Calu3 (cell line): ENCODE data around the gene MBD5. TPM values are rescaled to one million over a fixed set of nuclear protein-coding genes. Genes with fewer than 3 reads are reported as not detected.

ENCODE experiments used
- BruUV-seq: library from RNA; stranded (reverse); fragments of 400-500 nt; replicated peaks from 2 replicates; lab custom pipeline; 2021; lab: Mats Ljungman, UMichigan
- CTCF ChIA-PET: fragments of 300-600 bp; sonication (Branson Sonifier 250); formaldehyde crosslinking; loops from one replicate; lab custom pipeline; 2022; ENCODE audit warnings: antibody characterized with exemption; lab: Charles Lee
- DNase-seq: peaks from one replicate; pipeline ENCODE4 v3.0.0; 2022
- H3K27ac Mint-ChIP-seq: one replicate; pipeline ENCODE4 v1.8.0; 2022; ENCODE audit warnings: mixed read lengths; ENCODE audit not compliant: unreplicated experiment
- H3K27me3 Mint-ChIP-seq: one replicate; pipeline ENCODE4 v1.8.0; 2022; ENCODE audit warnings: mixed read lengths; ENCODE audit not compliant: unreplicated experiment
- H3K36me3 Mint-ChIP-seq: one replicate; pipeline ENCODE4 v1.8.0; 2022; ENCODE audit warnings: mild to moderate bottlenecking, moderate library complexity, mixed read lengths; ENCODE audit not compliant: insufficient read depth, unreplicated experiment
- H3K4me1 Mint-ChIP-seq: one replicate; pipeline ENCODE4 v1.8.0; 2022; ENCODE audit warnings: mild to moderate bottlenecking, low read depth, mixed read lengths; ENCODE audit not compliant: unreplicated experiment
- H3K4me3 Mint-ChIP-seq: one replicate; pipeline ENCODE4 v1.8.0; 2022; ENCODE audit warnings: mild to moderate bottlenecking, low read depth, moderate library complexity, mixed read lengths; ENCODE audit not compliant: unreplicated experiment
- H3K9me3 Mint-ChIP-seq: one replicate; pipeline ENCODE4 v1.8.0; 2022; ENCODE audit warnings: low read depth, mixed read lengths; ENCODE audit not compliant: unreplicated experiment
- CTCF ChIP-seq: fragments of 200-600 bp; IDR thresholded peaks from one replicate; pipeline ENCODE4 v1.8.0; 2022; ENCODE audit warnings: antibody characterized with exemption; ENCODE audit not compliant: unreplicated experiment
- intact Hi-C: fragments of 100-400 bp; cut with micrococcal nuclease; formaldehyde crosslinking; loops from one replicate; pipeline ENCODE4 v1.10.0; 2022; ENCODE audit not compliant: unreplicated experiment
- total RNA-seq: library from RNA; stranded (reverse); gene quantifications from 2 replicates; pipeline ENCODE4 v1.2.3, GENCODE V29; 2022

MBD5 gene
- total RNA-seq, 1 experiment from 2014 or later = 36.4 TPM

- Mint-ChIP-seq H3K36me3 (no peaks in the 10 kb centered on the region), H3K4me1 (no peaks in the 10 kb centered on the region), H3K9me3 (no peaks in the 10 kb centered on the region), H3K4me3 (no peak overlapping the region), H3K27ac (no peak overlapping the region), H3K27me3 (peaks cover 29% of the 10 kb centered on the region)
- BruUV-seq = no TSS peak
- intact Hi-C loops = no loop called here
- DNase-seq = no peak
- no peak for TF ChIP-seq CTCF
- CTCF ChIA-PET = interaction anchor here (0.7 kb wide), 1 partner anchor 22 kb away, joined by 3 read pairs; no protein-coding TSS in a partner anchor
These were observed 510.3 kb downstream of the MBD5 start for GRCh38 chr2:148531235-148531634.

- intact Hi-C loops = no loop called here
- no TSS peak for BruUV-seq
- Mint-ChIP-seq H3K4me3 (no peak overlapping the region), H3K36me3 (no peaks in the 10 kb centered on the region), H3K4me1 (no peaks in the 10 kb centered on the region), H3K9me3 (no peaks in the 10 kb centered on the region), H3K27ac (no peak overlapping the region), H3K27me3 (peaks cover 22% of the 10 kb centered on the region)
- TF ChIP-seq CTCF = no peak
- CTCF ChIA-PET = no interaction called here
- DNase-seq = no peak
These were observed 511.0 kb downstream of the MBD5 start for GRCh38 chr2:148531669-148532428.

- TF ChIP-seq CTCF = no peak
- H3K36me3 Mint-ChIP-seq = no peaks in the 10 kb centered on the region
- DNase-seq = no peak
- H3K4me1 Mint-ChIP-seq = no peaks in the 10 kb centered on the region
- H3K27ac Mint-ChIP-seq = no peak overlapping the region
- peaks cover 27% of the 10 kb centered on the region for H3K27me3 Mint-ChIP-seq
- H3K4me3 Mint-ChIP-seq = no peak overlapping the region
- CTCF ChIA-PET = no interaction called here
- BruUV-seq = no TSS peak
- intact Hi-C loops = no loop called here
- H3K9me3 Mint-ChIP-seq = no peaks in the 10 kb centered on the region
These were observed 512.1 kb downstream of the MBD5 start for GRCh38 chr2:148533004-148533403.

GRCh38 chr2:148533685-148534084 is 512.8 kb downstream of the MBD5 start:
- intact Hi-C loops = no loop called here
- H3K4me1 Mint-ChIP-seq = no peaks in the 10 kb centered on the region
- H3K27ac Mint-ChIP-seq = no peak overlapping the region
- CTCF ChIA-PET = no interaction called here
- no TSS peak for BruUV-seq
- H3K27me3 Mint-ChIP-seq = peaks cover 34% of the 10 kb centered on the region
- H3K36me3 Mint-ChIP-seq = no peaks in the 10 kb centered on the region
- DNase-seq = no peak
- no peak for TF ChIP-seq CTCF
- H3K9me3 Mint-ChIP-seq = no peaks in the 10 kb centered on the region
- no peak overlapping the region for H3K4me3 Mint-ChIP-seq
